Right lobe of liver (tissue), 6 donors: Measurements from ENCODE around the gene SS18. TPM values are rescaled to one million over a fixed set of nuclear protein-coding genes. Genes with fewer than 3 reads are reported as not detected.
"Not testable (repeated sequence)": the region's sequence is repeated elsewhere in the genome, so short reads cannot be mapped to it uniquely, and the experiment has no call there.

Experiments
- ATAC-seq, 4 donors: fragments of 200-7000 bp; cut with Tn5 transposase; one replicate each; pipeline ENCODE4 v1.9.1; 2020; ENCODE audit warnings: mild to moderate bottlenecking in 4 of 4, moderate library complexity in 4 of 4
- DNase-seq, 3 donors: peaks; one replicate each; pipeline ENCODE4 v3.0.0-alpha.2; 2020
- H3K27ac ChIP-seq, 3 donors: fragments of 200-600 bp; one replicate each; pipeline ENCODE4 v1.8.0; 2022
- H3K27me3 ChIP-seq, 2 donors: fragments of 200-600 bp; one replicate each; pipeline ENCODE4 v1.8.0; 2022
- H3K36me3 ChIP-seq, 4 donors: fragments of 200-600 bp; sonication (generic) in 1 of 4; one replicate each; pipeline versions ENCODE4 v1.5.1 to v1.8.0; 2017 to 2022; ENCODE audit warnings: control low read depth in 1 of 4
- H3K4me1 ChIP-seq, 4 donors: fragments of 200-600 bp; sonication (generic) in 1 of 4; one replicate each; pipeline versions ENCODE4 v1.5.1 to v1.8.0; 2017 to 2022; ENCODE audit warnings: control low read depth in 1 of 4
- H3K4me3 ChIP-seq, 3 donors: fragments of 200-600 bp; one replicate each; pipeline ENCODE4 v1.8.0; 2022
- H3K9me3 ChIP-seq, 4 donors: fragments of 200-600 bp; sonication (generic) in 1 of 4; one replicate each; pipeline versions ENCODE4 v1.5.1 to v1.8.0; 2017 to 2022; ENCODE audit warnings: control low read depth in 1 of 4
- CTCF ChIP-seq, 4 donors: fragments of 200-600 bp in 3 of 4; fragments of 450-650 bp in 1 of 4; IDR thresholded peaks; one replicate each; pipeline versions ENCODE4 v1.5.1 to v1.8.0; 2016 to 2022; ENCODE audit warnings: antibody characterized with exemption in 4 of 4, mild to moderate bottlenecking in 2 of 4
- POLR2A ChIP-seq: fragments of 450-650 bp; IDR thresholded peaks from one replicate; pipeline ENCODE4 v1.6.1; 2017; ENCODE audit warnings: antibody characterized with exemption, mild to moderate bottlenecking
- WGBS: methylation state at CpG from one replicate; pipeline ENCODE4 v1.1.6; 2018; ENCODE audit warnings: low coverage, low lambda C conversion rate; ENCODE audit not compliant: insufficient coverage; ENCODE audit errors: missing lambda C conversion rate; 5-methylcytosine and 5-hydroxymethylcytosine counted together
- intact Hi-C, 2 donors: fragments of 100-400 bp; cut with DNase I; formaldehyde crosslinking; loops; one replicate each; pipeline versions ENCODE4 v1.11.2 to v1.14.1; 2022
- total RNA-seq, 6 experiments: library from RNA; depleted of rRNA in 2 of 6; stranded (reverse); fragments of >200 nt in 2 of 6; fragmentation: NEBNext Ultra II Directional in 3 of 6; extraction: Animal tissue kit (Norgen Biotek cat#: 25700) in 3 of 6; gene quantifications; one replicate each; pipeline versions ENCODE4 v1.1.0 to v1.2.4, GENCODE V29; 2016 to 2023
- donor health status: DM: no; HTN: yes; CAD: no.
- donor health status: DM: no; HTN: no; CAD: no.
- donor health status: DM: no; HTN: no; CAD: no.
- donor health status: DM: no; HTN: yes; CAD: no.
- donor health status: DM: no; HTN: yes; CAD: no.

The SS18 gene
- total RNA-seq, 6 experiments from 2014 or later: 26.6 to 47.3 (median 37.6) TPM

- 48% methylated on average over 4 of the region's 5 CpGs for WGBS
- Histone ChIP-seq H3K4me1 (no peaks in the 10 kb centered on the region), H3K27ac (no peak overlapping the region), H3K9me3 (no peaks in the 10 kb centered on the region), H3K36me3 (no peaks in the 10 kb centered on the region), H3K27me3 (no peaks in the 10 kb centered on the region), H3K4me3 (no peak overlapping the region)
- DNase-seq: no peak
- TF ChIP-seq POLR2A (no peak), CTCF (IDR thresholded peaks at IDR 0.05) (no peak)
- intact Hi-C loops: no loop called here
- no peak for ATAC-seq
Observed at GRCh38 chr18:26127786-26128185, 37.4 kb upstream of the SS18 start.

GRCh38 chr18:26121994-26122393 is 31.6 kb upstream of the SS18 start:
- H3K4me1 ChIP-seq, H3K27ac ChIP-seq, H3K36me3 ChIP-seq, H3K27me3 ChIP-seq, DNase-seq, intact Hi-C loops, H3K4me3 ChIP-seq, ATAC-seq, H3K9me3 ChIP-seq: not testable (repeated sequence)
- 40% methylated on average over 1 of the region's 2 CpGs for WGBS

GRCh38 chr18:26121476-26121875 is 31.1 kb upstream of the SS18 start:
- WGBS: 43% methylated on average over 1 of the region's 1 CpG

GRCh38 chr18:26119246-26119645 is 28.8 kb upstream of the SS18 start:
- Histone ChIP-seq H3K4me1 (no peaks in the 10 kb centered on the region), H3K27ac (no peak overlapping the region), H3K27me3 (no peaks in the 10 kb centered on the region), H3K36me3 (no peaks in the 10 kb centered on the region), H3K9me3 (no peaks in the 10 kb centered on the region), H3K4me3 (no peak overlapping the region)
- WGBS: 66% methylated on average over 5 of the region's 5 CpGs
- DNase-seq: no peak
- no peak for TF ChIP-seq CTCF (IDR thresholded peaks at IDR 0.05)
- no peak for TF ChIP-seq POLR2A
- intact Hi-C loops: no loop called here
- no peak for ATAC-seq

More at GRCh38 chr18:26121476-26121875, 31.1 kb upstream of the SS18 start:
- H3K27me3 ChIP-seq: no peaks in the 10 kb centered on the region
- no peaks in the 10 kb centered on the region for H3K36me3 ChIP-seq
- H3K27ac ChIP-seq: no peak overlapping the region
- TF ChIP-seq CTCF (IDR thresholded peaks at IDR 0.05): no peak
- DNase-seq: no peak
- no peaks in the 10 kb centered on the region for H3K4me1 ChIP-seq
- no peak for ATAC-seq
- H3K4me3 ChIP-seq: no peak overlapping the region
- intact Hi-C loops: no loop called here
- H3K9me3 ChIP-seq: no peaks in the 10 kb centered on the region

GRCh38 chr18:26104035-26104434 is 13.6 kb upstream of the SS18 start:
- no peak overlapping the region for H3K4me3 ChIP-seq
- DNase-seq (no peak), ATAC-seq (no peak)
- H3K27me3 ChIP-seq: no peaks in the 10 kb centered on the region
- H3K27ac ChIP-seq: no peak overlapping the region
- no peak for TF ChIP-seq CTCF (IDR thresholded peaks at IDR 0.05)
- no peak for TF ChIP-seq POLR2A
- no peaks in the 10 kb centered on the region for H3K4me1 ChIP-seq
- no peaks in the 10 kb centered on the region for H3K9me3 ChIP-seq
- no peaks in the 10 kb centered on the region for H3K36me3 ChIP-seq
- intact Hi-C loops: no loop called here
- 100% methylated on average over 1 of the region's 1 CpG for WGBS
